RKO (cell line): ENCODE measurements around the gene FAM171A1.
A peak's percentile ranks its signal among the peaks of the same experiment; 100 is the strongest.
"Not testable (repeated sequence)": the region's sequence is repeated elsewhere in the genome, so short reads cannot be mapped to it uniquely, and the experiment has no call there.

Experiments
- DNase-seq: peaks from one replicate; pipeline ENCODE4 v3.0.0-alpha.2; 2016; ENCODE audit warnings: low spot score

FAM171A1 gene

DNA sequence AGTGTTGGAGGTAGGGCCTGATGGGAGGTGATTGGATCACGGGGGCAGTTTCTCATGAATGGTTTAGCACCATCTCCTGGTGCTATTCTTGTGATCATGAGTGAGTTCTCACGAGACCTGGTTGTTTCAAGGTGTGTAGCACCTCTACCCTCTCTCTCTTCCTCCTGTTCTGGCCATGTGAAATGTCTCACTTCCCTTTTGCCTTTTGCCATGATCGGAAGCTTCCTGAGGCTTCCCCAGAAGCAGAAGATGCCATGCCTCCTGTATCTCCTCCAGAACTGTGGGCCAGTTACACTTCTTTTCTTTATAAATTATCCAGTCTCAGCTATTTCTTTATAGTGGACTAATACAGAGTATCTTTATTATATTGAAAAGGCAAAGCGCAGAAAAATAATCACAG is 90.1 kb downstream of the FAM171A1 start:
- DNase-seq, result no peak

- no peak for DNase-seq
Observed at GRCh38 chr10:15280462-15280861, 90.6 kb downstream of the FAM171A1 start.

- DNase-seq, result no peak
Observed at GRCh38 chr10:15279236-15279635, 91.9 kb downstream of the FAM171A1 start.

DNA sequence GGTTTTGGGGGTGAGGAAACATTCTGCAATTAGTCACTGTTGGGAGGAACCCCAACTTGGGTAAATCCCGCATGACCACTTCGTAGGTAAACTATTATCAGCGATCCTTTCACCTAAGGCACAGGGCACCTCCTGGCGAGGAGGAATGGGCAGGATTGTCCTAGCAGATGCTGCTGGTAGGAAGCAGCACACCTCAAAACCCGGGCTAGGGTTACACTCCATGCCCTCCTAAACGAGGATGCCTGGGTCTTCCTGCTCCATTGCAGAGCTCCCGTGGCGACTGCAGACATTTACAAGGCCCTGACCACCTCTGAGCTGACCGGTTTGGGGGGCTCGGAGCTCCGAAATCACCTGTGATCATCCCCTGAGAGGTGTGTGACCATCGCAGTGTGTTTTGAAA is 92.3 kb downstream of the FAM171A1 start:
- no peak for DNase-seq

DNA sequence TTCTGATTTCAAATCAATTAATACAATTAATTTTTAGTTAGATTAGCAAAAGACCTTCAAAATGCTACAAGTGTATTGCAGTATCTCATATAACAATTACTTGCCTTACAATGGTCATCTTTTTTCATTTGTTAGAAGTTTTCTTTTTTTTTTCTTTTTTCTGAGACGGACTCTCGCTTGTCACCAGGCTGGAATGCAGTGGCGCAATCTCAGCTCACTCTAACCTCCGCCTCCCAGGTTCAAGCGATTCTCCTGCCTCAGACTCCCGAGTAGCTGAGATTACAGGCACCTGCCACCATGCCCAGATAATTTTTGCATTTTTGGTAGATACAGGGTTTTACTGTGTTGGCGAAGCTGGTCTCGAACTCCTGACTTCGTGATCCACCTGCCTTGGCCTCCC is 95.0 kb downstream of the FAM171A1 start:
- not testable (repeated sequence) for DNase-seq

DNA sequence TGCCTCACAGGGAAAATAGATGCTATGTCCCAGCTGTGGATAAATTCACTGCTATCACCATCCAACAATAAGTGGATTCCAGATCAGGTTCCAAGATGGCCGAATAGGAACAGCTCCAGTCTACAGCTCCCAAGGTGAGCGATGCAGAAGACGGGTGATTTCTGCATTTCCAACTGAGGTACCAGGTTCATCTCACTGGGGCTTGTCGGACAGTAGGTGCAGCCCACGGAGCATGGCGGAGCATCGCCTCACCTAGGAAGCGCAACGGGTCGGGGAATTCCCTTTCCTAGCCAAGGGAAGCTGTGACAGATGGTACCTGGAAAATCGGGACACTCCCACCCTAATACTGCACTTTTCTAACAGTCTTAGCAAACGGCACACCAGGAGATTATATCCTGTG is 101.3 kb downstream of the FAM171A1 start:
- DNase-seq, result not testable (repeated sequence)

DNA sequence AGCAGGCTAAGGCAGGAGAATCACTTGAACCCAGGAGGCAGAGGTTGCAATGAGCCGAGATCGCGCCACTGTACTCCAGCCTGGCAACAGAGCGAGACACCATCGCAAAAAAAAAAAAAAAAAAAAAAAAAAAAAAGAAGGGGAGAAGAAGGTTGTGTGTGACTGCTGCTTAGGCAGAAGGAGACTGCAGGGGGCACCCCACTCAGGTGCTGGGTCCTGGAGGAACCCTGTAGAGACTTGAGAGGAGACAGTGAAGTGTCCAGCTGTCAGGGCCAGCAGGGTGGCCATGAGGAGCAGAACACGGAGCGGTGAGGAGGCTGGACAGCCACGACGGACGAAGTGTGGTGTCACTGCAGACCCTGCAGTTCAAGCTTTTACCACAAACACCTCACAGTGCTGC is 103.6 kb downstream of the FAM171A1 start:
- DNase-seq, result no peak

DNA sequence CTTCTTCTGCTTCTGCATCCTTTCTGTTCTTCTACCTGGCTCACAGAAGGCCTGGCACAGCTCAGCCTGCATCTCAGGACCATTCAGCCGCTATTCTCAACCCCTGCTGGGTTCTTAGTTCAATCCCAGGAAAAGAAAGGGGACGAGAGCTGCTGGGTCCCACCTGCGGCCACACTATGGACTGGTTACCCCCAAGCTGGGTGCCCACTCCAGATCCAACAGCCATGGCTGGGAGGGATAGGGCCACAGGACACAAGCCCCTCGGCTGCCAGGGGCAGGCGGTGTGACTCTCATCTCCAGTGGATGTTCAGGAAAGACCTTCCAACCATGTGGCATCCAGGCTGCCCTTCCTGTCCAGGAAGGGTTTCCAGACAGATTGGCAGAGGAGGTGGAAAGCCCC is 105.0 kb downstream of the FAM171A1 start:
- no peak for DNase-seq

- DNase-seq, result no peak
Observed at GRCh38 chr10:15265558-15265957, 105.5 kb downstream of the FAM171A1 start.

- no peak for DNase-seq
Observed at GRCh38 chr10:15265056-15265455, 106.0 kb downstream of the FAM171A1 start.

DNA sequence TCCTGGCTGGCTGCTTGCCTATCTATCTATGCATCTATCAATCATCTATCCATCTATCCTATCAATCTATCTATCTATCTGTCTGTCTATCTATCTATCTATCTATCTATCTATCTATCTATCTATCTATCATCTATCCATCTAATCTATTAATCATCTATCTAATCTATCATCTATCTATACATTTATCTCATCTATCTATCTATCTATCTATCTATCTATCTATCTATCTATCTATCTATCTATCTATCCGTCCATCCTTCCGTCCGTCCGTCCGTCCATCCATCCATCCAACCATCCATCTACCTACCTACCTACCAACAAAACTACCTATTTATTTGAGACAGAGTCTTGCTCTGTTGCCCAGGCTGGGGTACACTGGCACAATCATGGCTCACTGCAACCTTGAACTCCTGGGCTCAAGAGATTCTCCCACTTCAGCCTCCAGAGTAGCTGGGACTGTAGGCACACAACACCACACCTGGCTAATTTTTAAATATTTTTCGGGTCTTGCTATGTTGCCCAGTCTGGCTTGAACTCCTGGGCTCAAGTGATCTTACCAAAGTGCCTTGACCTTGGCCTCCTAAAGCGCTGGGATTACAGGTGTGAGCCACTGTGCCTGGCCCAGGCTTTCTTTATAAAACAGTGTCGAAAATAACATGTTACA is 107.3 kb downstream of the FAM171A1 start:
- DNase-seq, result no peak

GRCh38 chr10:15262036-15262713 is 108.9 kb downstream of the FAM171A1 start:
- DNase-seq, result no peak

- no peak for DNase-seq
Observed at GRCh38 chr10:15259136-15259535, 112.0 kb downstream of the FAM171A1 start.

- no peak for DNase-seq
Observed at GRCh38 chr10:15258255-15258654, 112.8 kb downstream of the FAM171A1 start.

- no peak for DNase-seq
Observed at GRCh38 chr10:15255961-15256360, 115.1 kb downstream of the FAM171A1 start.

GRCh38 chr10:15254808-15255648 is 116.1 kb downstream of the FAM171A1 start:
- DNase-seq, result no peak

DNA sequence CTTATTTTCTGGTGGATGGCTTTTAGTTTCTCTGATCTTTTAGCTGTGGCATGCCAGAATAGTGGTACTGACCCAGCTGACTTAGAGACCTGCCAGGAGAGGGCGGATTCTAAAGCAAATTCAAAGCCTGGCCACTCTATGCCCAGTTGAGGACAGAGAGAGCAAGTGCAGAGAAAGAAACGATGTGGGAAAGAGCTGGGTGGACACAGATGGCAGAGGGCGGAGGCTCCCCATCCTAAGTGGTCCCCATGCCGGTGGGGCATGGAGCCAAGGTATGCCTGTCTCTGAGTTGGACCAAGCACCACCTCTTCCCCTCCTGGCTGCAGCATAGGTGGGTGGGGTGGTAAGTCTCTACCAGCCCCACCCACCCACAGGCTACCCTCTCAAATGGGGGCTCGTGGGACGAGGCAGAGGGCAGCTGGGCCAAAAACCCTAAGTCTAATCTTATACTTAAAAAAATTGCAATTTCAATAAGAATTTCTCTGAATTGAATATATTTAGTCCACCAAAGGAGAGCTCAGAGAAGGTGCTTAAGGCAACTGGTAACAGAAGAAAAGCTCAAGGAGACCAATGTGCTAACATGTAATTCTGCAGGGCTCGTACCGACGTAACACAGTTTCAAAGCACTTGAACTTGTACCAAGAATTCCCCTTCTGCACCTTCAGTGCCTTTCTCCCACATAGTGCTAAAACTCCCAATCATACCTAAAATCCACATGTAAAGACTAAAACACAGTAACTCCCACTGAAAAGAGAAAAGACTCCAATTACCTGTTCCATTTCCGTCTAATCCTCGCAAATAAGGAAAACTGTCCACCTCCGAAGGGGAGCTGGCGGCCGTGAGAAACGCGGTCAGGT is 116.9 kb downstream of the FAM171A1 start:
- no peak for DNase-seq

DNA sequence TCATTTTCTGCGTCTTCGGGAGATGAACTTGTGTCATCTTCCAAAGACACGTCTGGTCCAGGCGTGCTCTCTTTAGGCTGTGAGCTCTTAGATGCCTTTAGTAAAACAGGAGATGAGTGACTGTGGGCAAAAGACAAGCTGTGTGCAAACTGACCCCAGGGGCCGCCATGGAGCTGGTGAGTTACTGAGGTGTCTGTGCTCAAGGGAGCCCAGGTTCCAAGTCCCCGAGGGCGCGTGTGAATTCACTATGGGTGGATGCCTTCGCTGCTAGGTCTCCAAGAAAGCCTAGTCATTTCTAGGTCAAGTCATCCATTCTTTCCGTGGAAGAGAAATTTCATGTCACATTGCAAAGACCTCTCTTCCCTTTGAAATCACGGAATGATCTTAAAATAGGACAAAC is 118.7 kb downstream of the FAM171A1 start:
- no peak for DNase-seq

DNA sequence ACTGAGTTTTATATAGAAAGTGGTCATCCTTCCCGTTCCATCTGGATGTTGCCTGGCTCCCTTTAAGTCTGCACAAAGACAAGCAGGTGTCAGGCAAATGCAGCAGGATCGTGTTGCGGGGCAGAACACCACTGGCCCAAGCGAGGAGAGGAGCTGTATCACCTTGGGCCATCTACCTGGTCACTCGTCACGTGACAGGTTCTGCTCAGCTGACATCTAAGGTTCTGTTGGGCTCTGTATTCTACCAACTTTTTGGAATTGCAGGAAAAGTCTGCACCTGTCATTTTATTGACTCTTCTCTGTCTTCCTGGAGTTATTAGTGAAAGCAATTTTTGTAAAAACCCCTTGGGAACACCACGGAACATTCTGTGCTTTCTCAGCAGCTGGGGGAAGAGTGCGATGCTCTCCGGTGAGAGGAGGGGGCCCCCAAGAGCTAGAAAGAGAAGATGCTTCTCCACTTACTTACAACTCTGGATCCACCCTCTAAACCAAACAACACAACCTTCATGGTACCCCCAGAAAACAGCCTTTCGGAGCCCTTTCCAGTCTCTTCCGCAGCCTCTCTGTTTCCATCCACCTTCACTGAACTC is 119.2 kb downstream of the FAM171A1 start:
- DNase-seq, result no peak

DNA sequence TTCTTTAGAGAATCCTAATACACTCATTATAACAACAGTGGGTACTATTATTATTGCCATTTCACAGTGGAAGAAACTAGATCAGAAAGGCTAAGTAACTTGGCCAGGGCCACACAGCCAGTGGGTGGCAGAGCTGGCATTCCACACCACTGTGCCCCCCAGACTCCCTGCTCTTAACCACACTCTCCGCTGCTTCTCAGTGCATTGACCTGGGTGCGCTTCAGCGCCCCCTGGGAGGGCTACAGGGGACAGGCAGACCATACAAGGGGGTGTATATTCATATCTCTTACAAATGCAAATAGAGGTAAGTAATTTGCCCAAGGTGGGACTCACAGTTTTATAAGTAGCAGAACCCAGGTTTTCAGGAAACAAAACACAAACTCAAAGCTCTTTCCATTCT is 125.6 kb downstream of the FAM171A1 start:
- DNase-seq, result peak; percentile 22

DNA sequence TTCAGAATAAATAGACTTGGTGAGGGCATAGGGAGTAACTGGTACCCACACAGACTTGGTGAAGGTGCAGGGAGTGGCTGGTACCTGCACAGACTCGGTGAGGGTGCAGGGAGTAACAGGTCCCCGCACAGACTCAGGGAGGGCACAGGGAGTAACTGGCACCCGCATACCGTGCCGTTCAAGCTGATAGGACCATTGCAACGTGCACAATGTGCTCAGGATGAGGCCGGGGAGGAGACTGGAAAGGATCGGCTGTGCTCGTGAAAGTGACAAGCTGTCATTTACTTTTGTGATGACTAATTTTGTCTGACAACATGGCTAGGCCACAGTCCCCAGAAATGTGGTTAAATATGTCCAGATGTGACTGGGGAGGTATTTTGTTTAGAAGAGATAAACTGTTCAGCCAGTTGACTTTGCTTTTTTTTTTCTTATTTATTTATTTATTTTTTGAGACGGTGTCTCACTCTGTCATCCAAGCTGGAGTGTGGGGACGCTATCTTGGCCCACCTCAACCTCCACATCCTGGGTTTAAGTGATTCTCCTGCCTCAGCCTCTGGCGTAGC is 126.4 kb downstream of the FAM171A1 start:
- no peak for DNase-seq
